OCI-LY3 (cell line): ENCODE results near the gene PTPRQ.

Experiments
- EZH2phosphoT487 ChIP-seq: fragments of 200-600 bp; shearing (Covaris generic); IDR thresholded peaks from 2 replicates; pipeline ENCODE4 v1.6.1; 2018; ENCODE audit warnings: antibody characterized with exemption, mixed run types, low read depth
- TF ChIP-seq, protein P1 (sequence below): fragments of 200-600, 300-600 bp; sonication (generic); IDR thresholded peaks from 2 replicates; pipeline ENCODE4 v1.5.1; 2014; ENCODE audit warnings: antibody characterized with exemption, low read length, low read depth

DNA sequence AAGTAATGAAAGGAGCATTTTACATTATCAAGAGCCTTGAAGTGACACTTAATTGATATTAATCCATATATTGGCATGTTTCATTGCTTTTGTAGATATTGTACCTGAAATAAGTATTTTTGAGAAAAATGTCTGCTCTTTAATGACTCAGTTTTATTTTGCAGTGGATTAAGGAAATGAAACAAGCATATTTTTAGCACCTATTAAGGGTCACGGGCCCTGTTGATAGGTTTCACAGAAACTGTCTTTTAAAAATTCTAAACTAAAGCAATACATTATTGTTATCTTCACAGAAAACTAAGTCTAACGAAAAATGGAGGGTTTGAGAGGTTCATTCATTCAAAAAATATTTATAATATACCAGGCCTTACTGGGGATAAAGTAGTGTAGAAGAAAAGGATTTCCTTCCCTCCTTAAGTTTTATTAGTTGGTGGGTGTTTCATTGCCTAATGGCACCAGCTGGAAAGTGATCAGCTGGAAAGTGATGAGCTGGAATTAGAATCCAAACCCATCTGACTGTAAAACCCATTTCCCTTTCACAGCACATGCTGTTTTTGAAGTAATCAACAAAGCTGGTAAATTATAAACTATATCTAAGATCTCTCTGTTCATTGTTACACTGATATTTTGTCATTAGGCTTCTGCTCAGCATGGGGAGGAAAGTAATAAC is 54.2 kb downstream of the PTPRQ start:
- TF ChIP-seq, protein P1, sequence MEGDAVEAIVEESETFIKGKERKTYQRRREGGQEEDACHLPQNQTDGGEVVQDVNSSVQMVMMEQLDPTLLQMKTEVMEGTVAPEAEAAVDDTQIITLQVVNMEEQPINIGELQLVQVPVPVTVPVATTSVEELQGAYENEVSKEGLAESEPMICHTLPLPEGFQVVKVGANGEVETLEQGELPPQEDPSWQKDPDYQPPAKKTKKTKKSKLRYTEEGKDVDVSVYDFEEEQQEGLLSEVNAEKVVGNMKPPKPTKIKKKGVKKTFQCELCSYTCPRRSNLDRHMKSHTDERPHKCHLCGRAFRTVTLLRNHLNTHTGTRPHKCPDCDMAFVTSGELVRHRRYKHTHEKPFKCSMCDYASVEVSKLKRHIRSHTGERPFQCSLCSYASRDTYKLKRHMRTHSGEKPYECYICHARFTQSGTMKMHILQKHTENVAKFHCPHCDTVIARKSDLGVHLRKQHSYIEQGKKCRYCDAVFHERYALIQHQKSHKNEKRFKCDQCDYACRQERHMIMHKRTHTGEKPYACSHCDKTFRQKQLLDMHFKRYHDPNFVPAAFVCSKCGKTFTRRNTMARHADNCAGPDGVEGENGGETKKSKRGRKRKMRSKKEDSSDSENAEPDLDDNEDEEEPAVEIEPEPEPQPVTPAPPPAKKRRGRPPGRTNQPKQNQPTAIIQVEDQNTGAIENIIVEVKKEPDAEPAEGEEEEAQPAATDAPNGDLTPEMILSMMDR: no peak
- TF ChIP-seq EZH2phosphoT487: no peak
